GM19452 (cell line): ENCODE results near the gene CPAMD8.
"Not testable (repeated sequence)": the region's sequence is repeated elsewhere in the genome, so short reads cannot be mapped to it uniquely, and the experiment has no call there.

Experiments
- ATAC-seq: cut with Tn5 transposase; IDR thresholded peaks from one replicate; pipeline ENCODE4 v1.9.1; 2021; ENCODE audit not compliant: unreplicated experiment

CPAMD8 gene

DNA sequence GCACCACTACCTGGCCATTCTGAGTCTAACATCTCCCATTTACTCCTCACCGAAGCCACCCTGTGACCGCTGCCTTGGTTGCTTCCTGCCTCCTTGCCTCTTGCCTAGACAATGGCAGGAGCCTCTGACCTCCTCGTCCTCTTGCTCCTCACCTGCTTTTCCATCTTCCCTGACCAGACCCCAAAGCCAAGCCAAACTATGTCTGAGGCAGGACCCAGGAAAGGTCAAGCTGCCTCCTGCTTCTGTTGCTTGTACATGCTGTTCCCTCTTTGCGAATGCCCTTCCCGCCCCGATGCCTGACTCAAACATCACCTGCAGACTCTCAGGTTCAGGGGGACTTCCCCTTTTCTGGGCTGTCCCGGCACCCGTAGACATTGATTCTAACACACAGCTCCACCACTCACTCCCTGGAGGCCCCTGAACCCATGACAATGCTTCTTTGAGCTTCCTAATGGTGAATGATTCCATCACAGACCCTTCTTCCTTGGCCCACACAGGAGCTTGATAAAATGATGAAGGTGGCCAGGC is 77.0 kb downstream of the CPAMD8 start:
- no peak for ATAC-seq

- no peak for ATAC-seq
Measured at GRCh38 chr19:16946951-16947940, 79.4 kb downstream of the CPAMD8 start.

GRCh38 chr19:16945762-16946465 is 80.7 kb downstream of the CPAMD8 start:
- ATAC-seq, result no peak

- ATAC-seq, result no peak
Measured at GRCh38 chr19:16945364-16945714, 81.3 kb downstream of the CPAMD8 start.

GRCh38 chr19:16944626-16945363 is 81.8 kb downstream of the CPAMD8 start:
- no peak for ATAC-seq

GRCh38 chr19:16943942-16944625 is 82.5 kb downstream of the CPAMD8 start:
- no peak for ATAC-seq

DNA sequence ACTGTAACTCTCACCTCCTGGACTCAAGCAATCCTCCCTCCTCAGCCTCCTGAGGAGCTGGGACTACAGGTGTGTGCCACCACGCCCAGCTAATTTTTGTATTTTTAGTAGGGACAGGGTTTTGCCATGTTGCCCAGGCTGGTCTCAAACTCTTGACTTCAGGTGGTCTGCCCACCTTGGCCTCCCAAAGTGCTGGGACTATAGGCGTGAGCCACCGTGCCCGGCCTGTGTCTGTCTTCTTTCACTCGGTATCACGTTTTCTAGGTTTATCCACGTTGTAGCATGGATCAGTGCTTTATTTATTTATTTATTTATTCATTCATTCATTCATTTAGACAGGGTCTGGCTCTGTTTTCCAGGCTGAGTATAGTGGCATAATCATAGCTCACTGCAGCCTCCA is 83.5 kb downstream of the CPAMD8 start:
- ATAC-seq, result not testable (repeated sequence)

DNA sequence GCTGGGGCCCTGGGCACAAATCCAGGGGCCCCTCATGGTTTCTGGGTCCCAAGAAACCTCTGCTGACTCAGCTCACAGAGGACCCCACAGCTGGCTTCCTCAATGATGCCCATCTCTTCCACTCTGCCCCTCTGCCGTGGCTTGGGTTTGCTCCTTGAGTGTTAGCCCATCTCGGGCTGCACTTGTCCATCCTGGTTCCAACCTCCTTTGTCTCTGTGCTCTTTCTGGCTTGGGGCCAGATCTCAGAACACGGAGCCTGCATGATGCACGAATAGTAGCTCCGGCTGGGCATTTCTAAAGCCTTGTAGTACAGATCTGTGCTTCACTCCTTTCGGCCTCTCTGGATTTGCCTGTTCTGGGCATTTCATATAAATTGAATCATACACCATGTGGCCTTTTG is 84.0 kb downstream of the CPAMD8 start:
- no peak for ATAC-seq

- no peak for ATAC-seq
Measured at GRCh38 chr19:16940626-16941025, 86.0 kb downstream of the CPAMD8 start.

- ATAC-seq, result not testable (repeated sequence)
Measured at GRCh38 chr19:16940063-16940462, 86.5 kb downstream of the CPAMD8 start.

- no peak for ATAC-seq
Measured at GRCh38 chr19:16938211-16938610, 88.4 kb downstream of the CPAMD8 start.

GRCh38 chr19:16937796-16938195 is 88.8 kb downstream of the CPAMD8 start:
- not testable (repeated sequence) for ATAC-seq

GRCh38 chr19:16936901-16937300 is 89.7 kb downstream of the CPAMD8 start:
- ATAC-seq, result no peak

- no peak for ATAC-seq
Measured at GRCh38 chr19:16934489-16934888, 92.1 kb downstream of the CPAMD8 start.

DNA sequence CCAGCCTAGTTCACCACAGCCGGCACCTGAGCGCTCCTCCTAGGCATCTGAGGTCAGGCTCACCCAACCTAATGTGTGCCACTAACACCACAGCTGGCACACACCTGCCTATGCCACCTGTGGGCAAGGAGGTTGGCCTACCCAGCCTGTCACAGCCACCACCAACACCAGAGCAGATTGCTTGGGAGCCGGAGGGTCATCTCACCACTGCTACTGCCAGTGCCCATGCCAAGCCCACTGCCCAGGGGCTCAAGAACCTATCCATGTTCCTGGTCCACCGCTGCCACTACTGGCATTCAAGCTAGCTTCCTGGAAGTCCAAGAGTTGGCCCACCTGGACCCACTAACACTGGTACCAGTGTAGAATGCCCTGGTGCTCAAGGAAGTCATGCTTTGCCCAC is 95.3 kb downstream of the CPAMD8 start:
- ATAC-seq, result no peak

DNA sequence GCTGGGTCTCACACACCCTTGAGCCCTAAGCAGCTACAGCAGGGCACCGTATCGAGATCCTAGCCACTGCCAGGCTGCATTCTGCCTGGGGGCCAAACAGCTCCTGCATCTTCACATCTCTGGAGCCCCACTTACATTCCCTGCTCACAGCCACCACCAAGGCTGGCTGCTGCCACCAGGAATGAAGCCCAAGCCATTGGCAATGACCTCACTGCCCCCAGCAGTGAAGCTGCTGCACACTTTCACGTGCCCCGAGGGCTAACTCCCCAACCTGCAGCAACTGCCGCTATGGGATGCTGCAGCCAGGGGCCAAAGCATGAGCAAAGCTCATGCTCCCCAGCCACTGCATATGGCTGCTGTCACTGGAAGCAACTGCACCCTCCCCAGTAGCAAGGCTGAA is 95.9 kb downstream of the CPAMD8 start:
- ATAC-seq, result no peak

DNA sequence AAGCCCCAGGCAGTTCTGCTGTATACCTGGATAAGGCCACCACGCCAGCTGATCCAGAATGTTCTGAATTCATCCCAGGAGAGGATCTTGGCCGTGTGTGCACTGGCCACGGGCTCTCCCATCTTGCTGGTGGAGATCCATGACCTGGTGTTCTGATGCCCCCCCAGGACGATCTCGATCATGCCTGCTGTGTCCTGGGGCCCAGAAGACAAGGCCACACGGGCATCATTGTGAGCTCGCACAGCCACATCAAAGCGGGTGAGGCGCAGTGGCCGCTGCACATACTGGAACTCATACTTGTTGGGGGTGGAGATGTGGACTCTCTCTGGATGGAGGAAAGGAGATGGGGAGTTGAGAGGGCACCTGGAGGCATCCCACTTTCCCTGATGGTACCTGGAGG is 97.7 kb downstream of the CPAMD8 start:
- no peak for ATAC-seq

DNA sequence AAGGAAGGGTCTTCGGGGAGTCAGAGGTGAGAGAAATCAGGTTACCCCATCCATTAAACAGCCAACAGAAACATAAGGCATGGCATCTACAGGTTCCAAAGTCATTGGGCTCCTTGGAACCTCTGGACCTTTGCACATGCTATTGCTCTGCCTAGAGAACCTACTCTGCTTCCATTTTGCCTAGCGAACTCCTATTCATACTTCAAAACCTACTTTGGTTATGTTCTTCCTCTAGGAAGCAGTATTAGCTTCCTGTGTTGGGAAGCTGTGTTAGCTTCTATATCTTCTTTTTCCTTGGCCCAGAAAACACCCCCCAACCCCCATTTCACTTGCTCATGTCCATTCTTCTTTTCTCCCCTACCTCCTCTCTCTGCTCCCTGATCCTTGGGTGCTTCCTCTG is 98.3 kb downstream of the CPAMD8 start:
- no peak for ATAC-seq

DNA sequence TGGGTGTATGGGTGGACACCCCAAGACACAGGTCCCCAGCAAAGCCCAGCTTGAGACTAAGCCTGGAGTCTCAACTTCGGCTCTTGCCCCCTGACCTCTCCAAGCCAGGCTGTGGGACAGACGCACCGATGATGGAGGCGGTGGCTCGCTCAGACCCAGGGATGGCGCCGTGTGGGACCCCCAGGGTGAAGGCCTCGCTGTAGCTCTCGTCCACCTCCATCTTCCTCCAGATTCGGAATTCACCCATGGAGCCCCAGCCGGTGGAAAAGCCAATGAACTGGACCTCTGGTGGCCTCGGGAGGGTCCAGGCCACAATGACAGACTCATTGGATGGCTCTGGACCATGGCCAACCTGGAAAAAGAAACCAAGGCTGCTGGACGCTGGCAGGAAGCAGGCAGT is 98.7 kb downstream of the CPAMD8 start:
- no peak for ATAC-seq

DNA sequence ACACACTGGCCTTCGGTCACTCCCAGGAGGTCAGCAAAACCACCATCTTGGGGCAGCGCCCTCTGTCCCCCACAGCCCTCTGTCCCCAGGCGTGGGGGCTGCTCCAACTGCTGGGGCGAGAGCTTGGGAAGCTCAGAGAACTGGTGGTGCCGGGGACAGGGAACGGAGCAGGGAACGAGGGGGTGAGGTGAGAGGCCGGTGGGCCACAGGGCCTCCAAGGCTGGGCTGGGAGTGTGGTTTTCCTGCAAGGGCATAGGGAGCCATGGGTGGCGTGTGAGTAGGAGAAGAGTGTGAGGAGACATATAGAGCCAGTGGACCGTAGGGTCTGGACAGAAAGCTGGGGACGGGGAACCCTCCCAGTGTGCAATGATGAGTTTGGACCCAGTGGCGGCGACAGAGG is 103.7 kb downstream of the CPAMD8 start:
- ATAC-seq, result no peak

DNA sequence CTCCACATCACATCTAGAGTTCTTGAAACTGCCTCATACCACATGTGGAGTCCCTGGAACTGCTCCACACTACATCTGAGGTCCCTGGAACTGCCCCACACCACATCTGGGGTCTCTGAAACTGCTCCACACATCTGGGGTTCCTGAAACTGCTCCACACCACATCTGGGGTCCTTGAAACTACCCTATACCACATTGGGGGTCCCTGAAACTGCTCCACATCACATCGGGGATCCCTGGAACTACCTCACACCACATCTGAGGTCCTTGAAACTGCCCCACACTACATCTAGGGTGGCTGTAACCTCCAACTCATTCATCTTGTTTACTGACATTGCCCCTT is 104.0 kb downstream of the CPAMD8 start:
- ATAC-seq, result no peak
